ENCODE results near the gene DYNC1LI2. TPM values are rescaled to one million over a fixed set of nuclear protein-coding genes. Genes with fewer than 3 reads are reported as not detected.

Gene DYNC1LI2
- total RNA-seq, 1 donor from 2014 or later = 157 TPM

GRCh38 chr16:66740010-66740409 lies 11.4 kb downstream of the DYNC1LI2 start:
- DNase-seq (ENCODE audit: low read depth) = peak; percentile 26

DNA sequence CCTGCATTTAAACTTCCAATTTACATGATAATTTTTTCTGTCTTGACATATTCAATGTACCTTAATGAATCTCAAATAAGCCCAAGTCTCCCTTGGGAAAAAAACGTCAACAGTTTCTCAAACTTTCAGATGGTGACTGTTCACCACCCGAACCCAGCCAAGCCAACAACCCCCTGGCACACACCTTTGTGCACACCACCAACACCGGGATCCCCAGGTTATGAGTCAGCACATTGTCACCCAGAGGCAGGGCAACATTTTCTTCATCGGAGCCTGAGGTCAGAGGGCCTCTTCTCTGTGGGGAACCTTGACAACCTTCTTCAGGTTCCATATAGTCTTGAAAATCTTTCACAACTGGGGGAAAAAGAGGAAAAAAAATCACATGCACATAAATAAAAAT lies 15.5 kb downstream of the DYNC1LI2 start:
- DNase-seq (ENCODE audit: low read depth) = peak; percentile 73

DNA sequence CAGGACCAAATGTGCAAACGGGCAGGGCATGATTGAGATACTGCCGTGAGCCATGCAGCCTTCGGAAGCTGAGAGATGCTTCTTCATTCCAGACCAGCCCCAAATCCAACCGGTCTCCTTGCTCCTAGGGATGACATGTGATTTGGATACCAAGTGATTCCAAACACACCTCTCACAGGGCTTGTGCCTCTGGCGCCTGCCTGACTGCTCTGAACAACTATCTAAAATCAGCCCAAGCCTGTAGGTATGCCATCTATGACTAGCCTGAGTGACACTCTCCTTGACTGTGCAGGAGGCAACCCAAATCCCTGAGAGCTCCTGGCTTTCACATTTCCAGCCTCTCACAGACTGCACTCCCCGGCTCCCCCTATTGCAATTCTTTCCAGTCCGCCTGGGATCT lies 20.3 kb downstream of the DYNC1LI2 start:
- no peak for DNase-seq (ENCODE audit: low read depth)

DNA sequence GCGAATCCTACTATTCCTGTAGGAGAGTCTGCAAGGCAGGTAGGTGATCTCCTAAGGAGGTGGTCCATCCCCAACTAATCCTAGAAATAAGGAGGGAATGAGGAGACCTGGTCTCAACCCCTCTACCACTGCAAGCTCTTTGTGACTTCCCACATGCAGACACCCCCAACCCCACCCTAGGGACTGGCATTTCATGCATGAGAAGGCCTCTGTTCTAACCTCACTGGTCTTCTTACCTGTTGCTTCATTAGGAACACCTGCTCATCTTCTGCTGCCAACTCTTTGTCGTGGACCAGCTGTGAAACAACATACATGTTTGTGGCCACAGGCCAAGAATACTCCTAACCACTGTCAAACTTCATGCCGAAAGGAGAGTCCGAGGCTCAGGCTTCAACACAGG lies 22.6 kb downstream of the DYNC1LI2 start:
- no peak for DNase-seq (ENCODE audit: low read depth)

DNA sequence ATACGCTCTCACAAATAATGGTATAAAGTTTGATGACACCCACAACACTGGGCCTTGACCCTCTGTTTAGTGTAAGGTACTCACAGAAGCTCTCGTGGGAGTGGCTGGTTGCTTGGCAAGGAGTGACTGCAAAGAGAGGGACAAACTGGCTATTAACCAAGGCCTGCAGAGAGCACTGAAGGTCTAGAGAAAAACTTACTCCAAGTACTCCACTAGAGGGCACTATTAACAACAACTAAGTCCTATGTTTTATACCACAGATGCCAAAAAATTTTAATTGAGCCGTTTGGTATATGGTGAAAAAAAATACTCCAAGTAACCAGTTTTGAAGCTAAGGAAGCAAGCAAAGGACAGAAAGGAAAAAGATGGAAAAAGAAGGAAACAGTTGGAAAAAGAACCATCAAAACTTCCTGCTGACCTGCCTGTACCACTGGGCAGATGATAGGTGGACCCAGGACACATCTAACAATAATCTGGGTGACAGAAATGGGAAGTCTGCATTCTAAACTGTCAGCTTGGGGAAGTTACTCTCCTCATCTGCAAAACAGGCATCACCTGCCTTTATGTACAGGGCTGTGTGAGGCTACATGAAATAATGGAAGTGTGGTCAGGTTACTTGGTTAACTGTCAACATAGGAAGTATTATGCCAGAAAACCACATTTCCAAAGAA lies 23.2 kb downstream of the DYNC1LI2 start:
- peak; percentile 77 for DNase-seq (ENCODE audit: low read depth)

DNA sequence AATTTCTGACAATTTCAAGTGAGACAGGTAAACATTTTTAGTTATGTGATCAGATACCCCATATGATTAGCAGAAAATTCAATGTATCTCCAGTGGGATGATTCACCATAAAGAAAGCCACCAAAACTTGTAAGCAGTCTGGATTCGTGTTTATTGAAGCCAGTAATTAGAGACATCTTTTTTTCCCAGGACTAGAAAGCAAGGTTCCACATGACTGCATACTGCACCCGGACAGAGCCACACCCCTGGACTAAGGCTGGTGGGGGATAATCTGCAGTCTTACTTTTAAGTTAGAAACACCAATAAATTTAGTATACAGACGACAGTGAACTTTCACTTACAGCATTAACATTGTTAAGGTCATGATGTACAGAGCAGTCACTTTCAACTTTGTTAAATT lies 30.6 kb downstream of the DYNC1LI2 start:
- DNase-seq (ENCODE audit: low read depth) = peak; percentile 38

- DNase-seq (ENCODE audit: low read depth) = no peak
Observed at GRCh38 chr16:66719246-66719645, 32.2 kb downstream of the DYNC1LI2 start.

- no peak for DNase-seq (ENCODE audit: low read depth)
Observed at GRCh38 chr16:66717776-66718175, 33.6 kb downstream of the DYNC1LI2 start.

DNA sequence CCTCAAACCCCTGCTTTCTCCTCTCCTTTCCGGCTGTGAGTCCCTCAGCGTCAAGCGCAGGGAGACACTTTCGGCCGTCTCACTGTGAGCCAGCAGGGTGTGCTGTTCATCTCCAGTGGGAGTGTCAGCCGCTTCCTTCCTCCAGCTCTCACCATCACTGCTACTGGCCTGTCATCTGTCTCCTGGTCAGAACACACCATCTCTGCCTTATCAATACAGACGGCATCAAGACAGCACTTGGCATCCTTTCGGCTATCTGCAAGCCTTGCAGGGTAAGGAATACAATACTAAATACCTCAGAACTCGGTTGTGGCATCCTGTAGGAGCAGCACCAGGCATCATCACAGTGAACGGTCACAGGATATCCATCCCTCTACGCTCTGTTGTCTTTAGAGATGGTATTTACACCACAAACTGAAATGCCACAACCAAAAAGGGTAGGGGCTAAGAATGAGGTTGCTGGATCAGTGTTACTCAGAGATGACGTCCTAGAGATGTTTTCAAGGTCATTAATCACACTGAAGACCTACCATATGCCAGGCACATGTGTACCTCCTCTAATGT lies 34.2 kb downstream of the DYNC1LI2 start:
- no peak for DNase-seq (ENCODE audit: low read depth)

GRCh38 chr16:66714654-66715307 lies 36.6 kb downstream of the DYNC1LI2 start:
- peak; percentile 29 for DNase-seq (ENCODE audit: low read depth)

DNA sequence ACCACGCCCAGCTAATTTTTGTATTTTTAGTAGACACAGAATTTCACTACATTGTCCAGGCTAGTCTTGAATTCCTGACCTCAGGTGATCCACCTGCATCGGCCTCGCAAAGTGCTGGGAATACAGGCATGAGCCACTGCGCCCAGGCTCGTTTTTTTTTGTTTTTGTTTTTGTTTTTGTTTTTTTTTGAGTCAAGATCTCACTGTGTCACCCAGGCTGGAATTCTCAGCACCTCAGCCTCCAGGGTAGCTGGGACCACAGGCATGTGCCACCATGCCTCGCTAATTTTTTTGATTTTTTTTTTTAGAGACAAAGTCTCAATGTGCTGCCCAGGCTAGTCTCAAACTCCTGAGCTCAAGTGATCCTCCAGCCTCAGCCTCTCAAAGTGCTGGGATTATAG lies 37.3 kb downstream of the DYNC1LI2 start:
- DNase-seq (ENCODE audit: low read depth) = no peak

GRCh38 chr16:66713076-66713475 lies 38.3 kb downstream of the DYNC1LI2 start:
- peak; percentile 37 for DNase-seq (ENCODE audit: low read depth)

GRCh38 chr16:66712512-66712911 lies 38.9 kb downstream of the DYNC1LI2 start:
- DNase-seq (ENCODE audit: low read depth) = no peak

- no peak for DNase-seq (ENCODE audit: low read depth)
Observed at GRCh38 chr16:66711581-66711980, 39.8 kb downstream of the DYNC1LI2 start.

DNA sequence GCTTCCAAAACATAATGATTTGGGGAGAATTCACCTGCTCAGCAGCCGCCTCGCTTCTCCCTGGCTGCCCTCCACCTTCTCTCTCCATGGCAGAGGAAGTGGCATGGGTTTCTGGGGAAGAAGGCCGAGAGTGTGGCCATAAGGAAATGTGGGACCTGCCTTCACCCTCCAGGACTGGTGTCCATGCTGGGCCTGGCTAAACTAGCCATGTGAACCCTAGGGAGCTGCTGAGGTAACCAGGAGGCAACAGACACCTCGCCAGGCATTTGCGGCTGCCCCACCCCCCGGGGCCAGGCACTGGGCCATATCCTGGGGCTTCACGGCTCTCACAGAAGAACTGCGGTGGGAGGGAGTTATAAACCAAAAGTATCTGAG lies 44.9 kb downstream of the DYNC1LI2 start:
- DNase-seq (ENCODE audit: low read depth) = peak; percentile 59

- peak; percentile 72 for DNase-seq (ENCODE audit: low read depth)
Observed at GRCh38 chr16:66705790-66706505, 45.5 kb downstream of the DYNC1LI2 start.

GRCh38 chr16:66703406-66704215 lies 47.8 kb downstream of the DYNC1LI2 start:
- DNase-seq (ENCODE audit: low read depth) = no peak

DNA sequence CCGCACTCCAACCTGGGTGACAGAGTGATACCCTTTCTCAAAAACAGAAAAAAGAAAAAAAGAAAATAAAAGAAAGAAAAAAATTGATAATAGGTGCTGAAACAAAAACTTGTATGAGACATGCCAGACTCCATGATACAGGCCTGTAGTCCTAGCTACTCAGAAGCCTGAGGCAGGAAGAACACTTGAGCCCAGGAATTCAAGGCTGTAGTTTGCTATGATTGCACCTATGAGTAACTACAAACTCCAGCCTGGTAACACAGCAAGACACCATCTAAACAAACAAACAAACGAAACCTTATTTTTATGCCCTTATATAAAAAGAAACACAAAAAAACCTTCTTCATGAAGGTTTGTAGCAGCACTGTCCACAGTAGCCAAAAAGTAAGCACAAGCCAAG lies 49.9 kb downstream of the DYNC1LI2 start:
- no peak for DNase-seq (ENCODE audit: low read depth)

GRCh38 chr16:66701026-66701425 lies 50.4 kb downstream of the DYNC1LI2 start:
- no peak for DNase-seq (ENCODE audit: low read depth)

GRCh38 chr16:66699898-66700297 lies 51.5 kb downstream of the DYNC1LI2 start:
- no peak for DNase-seq (ENCODE audit: low read depth)

GRCh38 chr16:66698046-66698445 lies 53.4 kb downstream of the DYNC1LI2 start:
- DNase-seq (ENCODE audit: low read depth) = no peak

All from renal cortical epithelial cell (primary cell).